GM18909 (cell line): Measurements from ENCODE around the gene DVL3.

Source experiments
- ATAC-seq: cut with Tn5 transposase; IDR thresholded peaks from one replicate; pipeline ENCODE4 v1.9.1; 2021; ENCODE audit warnings: mild to moderate bottlenecking; ENCODE audit not compliant: unreplicated experiment, poor library complexity

DVL3 gene

DNA sequence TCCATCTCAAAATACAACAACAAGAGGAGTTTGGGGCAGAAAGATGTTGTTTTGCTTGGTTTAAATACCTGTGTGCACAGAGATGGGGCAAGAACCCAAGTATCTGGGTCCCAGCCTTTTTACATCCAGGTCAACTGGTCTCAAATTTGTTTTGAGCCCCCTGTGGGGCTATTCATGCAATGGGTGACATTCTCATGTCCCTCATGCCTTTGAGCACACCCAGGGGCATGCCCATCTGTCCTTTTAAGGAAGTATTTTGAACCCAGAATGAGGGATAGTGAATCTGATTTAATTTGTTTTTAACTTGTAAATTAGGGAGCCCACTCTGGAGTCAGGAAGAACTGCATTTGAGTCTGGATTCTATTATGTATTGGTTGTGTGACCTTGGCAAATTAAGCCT lies 45.6 kb downstream of the DVL3 start:
- ATAC-seq = no peak

DNA sequence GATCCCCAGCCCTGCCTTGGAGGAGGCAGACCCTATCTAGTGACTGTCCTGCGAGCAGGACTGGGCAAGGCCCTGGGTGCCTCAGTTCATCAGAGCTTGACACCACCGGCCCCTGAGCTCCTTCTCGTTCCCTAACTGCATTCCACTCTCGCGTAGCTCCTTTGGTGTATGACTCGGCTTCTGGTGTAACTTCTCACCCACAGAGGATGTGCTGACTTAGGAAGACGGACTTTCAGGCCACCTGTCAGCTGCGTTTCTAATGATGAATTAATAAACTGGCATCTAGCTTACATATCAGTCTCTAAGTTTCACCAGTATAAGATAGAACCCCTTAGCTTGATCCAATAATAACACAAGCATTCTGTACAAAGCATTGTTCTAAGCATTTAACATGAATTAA lies 48.3 kb downstream of the DVL3 start:
- no peak for ATAC-seq

DNA sequence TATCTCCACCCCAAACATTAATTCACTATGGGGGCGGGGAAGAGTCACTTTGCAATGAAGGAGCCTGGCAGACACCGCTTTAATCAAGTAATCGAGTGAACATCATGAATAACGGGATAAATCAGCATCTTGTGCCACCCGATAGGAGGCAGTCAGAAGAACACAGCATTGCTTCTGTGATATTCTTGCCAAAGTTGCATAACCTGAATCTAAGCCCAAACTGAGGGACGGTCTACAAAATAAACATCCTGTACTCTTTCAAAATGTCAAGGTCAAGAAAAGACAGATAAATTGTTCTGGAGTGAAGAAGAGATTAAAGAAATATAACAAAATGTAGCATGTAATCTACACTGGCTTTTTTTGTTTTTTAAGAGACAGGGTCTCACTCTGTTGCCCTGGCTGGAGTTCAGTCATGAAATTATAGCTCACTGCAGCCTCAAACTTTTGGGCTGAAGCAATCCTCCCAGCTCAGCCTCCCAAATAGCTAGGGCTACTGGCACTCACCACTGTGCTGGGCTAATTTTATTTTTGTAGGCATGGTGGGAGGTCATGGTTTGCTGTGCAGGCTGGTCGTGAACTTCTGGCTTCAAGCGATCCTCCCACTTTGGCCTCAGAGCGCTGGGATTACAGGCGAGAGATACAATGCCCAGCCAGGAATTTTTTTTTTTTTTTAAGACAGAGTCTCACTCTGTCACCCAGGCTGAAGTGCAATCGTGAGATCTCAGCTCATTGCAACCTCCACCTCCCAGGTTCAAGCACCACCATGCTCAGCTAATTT lies 54.2 kb downstream of the DVL3 start:
- ATAC-seq = no peak

DNA sequence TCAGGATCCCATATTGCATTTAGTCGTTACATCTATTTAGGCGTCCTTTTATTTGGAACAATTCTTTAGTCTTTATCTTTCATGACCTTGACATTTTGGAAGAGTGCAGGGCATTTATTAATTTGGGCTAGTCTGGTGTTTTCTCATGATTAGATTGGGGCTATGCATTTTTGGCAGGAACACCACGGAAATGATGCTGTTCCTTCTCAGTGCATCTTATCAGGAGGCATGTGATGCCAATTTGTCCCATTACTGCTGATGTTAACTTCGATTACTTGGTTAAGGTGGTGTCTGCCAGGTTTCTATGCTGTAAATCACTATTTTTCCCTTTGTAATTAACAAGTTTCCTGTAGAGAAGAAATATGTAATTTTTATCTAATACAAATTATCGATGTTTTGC lies 56.1 kb downstream of the DVL3 start:
- no peak for ATAC-seq

DNA sequence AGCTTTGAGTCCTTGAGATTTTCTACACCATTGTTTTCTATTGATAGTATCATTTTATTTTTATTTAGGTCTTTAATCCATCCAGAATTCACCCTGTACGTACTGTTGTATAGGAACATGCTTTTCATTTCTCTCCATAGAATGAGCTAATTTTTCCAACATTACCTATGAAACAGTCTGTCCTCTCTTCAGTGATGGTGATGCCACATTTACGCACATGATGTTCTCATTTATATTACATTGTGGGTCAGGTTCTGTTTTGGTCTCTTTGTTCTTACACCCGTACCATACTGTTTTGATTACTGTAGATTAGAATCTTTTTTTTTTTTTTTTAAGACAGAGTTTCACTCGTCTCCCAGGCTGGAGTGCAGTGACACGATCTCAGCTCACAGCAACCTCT lies 56.5 kb downstream of the DVL3 start:
- no peak for ATAC-seq

DNA sequence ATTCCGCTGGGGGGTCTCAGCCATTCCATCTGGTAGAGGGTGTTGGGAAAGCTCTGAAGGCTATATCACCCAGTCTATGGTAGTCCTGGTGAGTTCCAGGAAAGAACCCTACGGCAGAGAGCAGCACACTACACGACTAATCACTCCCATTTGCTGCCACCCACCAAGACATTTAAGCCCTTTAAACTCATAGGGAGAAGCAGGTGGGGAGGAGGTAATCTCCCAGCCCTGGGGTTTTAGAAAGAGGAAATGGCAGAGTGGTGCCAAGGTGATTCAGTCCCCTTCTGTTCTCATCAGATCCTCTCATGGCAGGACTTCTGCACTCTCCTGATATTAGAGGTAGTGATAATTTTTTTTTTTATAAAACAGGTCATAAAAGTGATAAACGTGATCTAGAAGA lies 63.6 kb downstream of the DVL3 start:
- no peak for ATAC-seq

DNA sequence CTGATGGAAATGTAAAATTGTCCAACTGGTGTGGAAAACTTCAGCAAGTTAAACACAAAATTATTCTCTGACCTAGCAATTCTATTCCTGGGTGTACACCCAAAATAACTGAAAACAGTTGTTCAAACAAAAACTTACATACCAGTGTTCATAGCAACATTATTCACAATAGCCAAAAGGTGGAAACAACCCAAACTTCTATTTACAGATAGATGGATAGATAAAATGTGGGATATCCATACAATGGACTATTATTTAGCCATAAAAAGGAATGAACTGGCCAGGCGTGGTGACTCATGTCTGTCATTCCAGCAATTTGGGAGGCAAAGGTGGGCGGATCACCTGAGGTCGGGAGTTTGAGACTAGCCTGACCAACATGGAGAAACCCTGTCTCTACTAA lies 67.3 kb downstream of the DVL3 start:
- ATAC-seq = no peak
